Kasumi-1 (cell line): ENCODE measurements around the gene SZT2.

ENCODE experiments used
- DNase-seq, 2 experiments: peaks; one replicate each; lab custom pipeline; 2025; lab: John Stamatoyannopoulos, UW

The SZT2 gene

DNA sequence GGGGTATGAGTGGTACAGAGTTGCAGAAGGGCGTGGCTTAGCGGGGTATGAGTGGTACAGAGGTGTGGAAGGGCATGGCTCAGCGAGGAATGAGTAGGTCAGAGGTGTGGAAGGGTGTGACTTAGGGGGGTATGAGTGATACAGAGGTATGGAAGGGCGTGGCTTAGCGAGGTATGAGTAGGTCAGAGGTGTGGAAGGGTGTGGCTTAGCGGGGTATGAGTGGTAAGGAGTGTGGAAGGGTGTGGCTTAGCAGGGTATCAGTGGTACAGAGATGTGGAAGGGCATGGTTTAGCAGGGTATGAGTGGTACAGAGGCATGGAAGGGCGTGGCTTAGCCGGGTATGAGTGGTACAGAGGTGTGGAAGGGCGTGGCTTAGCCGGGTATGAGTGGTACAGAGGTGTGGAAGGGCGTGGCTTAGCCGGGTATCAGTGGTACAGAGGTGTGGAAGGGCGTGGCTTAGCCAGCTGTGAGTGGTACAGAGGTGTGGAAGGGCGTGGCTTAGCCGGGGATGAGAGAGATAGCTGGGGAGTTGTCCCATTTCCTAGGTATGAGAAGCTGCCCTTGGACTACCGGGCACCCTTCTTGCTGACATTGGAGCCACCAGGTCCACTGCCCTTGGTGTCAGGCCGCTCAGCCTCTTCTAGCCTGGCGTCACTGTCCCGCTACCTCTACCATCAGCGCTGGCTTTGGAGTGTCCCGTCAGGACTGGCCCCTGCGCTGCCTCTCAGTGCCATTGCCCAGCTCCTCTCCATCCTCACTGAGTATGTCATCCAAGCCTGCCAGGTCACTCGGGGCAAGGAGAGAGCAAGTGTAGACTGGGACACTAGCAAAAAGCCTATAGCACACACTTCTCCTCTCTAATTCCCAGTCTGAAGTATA lies 34.2 kb downstream of the SZT2 start:
- no peak for DNase-seq

GRCh38 chr1:43425045-43425444 lies 35.3 kb downstream of the SZT2 start:
- no peak for DNase-seq

- DNase-seq, result no peak
Measured at GRCh38 chr1:43426221-43426620, 36.5 kb downstream of the SZT2 start.

DNA sequence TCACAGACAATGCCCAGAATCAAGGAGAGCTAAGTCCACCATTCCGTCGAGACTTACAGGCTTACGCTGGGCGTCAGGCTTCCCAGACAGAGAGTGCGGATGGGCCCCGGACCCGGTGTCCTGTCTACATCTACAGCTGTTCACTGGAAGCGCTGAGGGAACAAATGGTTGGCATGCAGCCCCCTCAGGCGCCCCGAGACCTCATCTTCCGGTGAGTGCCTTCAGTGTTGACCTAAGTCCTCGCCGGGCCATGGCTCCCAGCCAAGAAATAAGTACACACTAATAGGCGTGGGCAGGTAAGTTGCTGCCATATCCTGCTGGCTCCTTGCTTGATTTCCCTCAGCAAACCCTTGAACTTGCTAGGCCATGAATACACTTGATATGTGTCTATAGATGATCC lies 37.8 kb downstream of the SZT2 start:
- DNase-seq, result no peak

DNA sequence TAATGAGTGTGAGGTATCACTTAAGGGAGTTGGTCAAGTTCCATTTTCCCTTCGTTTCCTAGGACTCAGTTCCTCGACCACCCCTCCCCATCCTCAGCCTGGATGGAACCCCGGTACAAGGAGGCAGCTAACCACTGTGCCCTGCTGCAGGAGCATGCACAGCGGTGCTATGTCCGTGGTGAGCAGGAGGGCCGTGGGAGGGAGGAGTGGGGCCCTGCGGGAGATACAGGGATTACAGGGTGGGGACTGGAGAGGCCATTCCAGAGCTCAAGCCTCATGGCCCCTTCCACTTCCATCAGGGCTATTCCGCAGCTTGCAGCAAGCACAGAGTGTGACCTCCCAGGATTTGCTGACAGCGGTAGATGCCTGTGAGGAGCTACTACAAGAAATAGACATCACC lies 38.2 kb downstream of the SZT2 start:
- DNase-seq, result no peak

- no peak for DNase-seq
Measured at GRCh38 chr1:43430831-43431230, 41.1 kb downstream of the SZT2 start.

DNA sequence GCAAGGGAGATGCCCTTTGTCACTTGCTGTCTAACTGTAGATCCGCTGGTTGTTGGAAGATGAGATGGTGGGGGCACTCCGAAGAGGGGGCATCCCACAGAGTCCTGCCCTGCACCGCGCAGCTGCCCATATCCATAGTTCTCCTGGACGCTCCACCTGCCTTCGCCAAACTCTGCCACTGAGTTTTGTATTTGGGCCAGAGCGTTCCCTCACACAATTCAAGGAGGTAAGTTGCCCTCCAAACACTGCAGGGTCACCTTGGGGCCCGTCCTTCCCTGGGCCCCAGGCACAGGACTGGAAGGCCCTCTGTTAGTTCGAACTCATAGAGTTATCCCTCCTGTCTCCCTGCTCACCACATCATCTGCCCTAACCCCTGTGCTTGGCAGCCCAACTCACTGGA lies 42.0 kb downstream of the SZT2 start:
- DNase-seq, result no peak

GRCh38 chr1:43432171-43432860 lies 42.6 kb downstream of the SZT2 start:
- DNase-seq, result no peak

DNA sequence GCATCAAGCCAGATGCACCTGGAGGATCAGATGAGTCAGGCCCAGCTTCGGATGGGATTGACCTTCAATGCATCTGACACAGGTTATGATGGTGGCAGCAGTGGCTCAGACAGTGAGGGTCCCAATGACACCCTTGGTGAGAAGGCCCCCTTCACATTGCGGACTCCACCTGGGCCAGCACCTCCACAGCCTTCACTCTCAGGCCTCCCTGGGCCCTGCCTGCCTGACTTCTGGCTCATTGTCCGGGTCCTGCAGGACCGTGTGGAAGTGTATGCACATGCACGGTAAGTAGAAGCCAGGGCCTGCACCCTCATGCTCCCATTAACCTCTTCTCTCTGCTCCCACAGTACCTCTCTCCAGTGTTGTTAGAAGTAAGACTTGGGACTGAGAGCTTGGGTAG lies 43.2 kb downstream of the SZT2 start:
- DNase-seq, result no peak

GRCh38 chr1:43434256-43434655 lies 44.6 kb downstream of the SZT2 start:
- DNase-seq, result no peak

- no peak for DNase-seq
Measured at GRCh38 chr1:43435146-43436145, 45.7 kb downstream of the SZT2 start.

DNA sequence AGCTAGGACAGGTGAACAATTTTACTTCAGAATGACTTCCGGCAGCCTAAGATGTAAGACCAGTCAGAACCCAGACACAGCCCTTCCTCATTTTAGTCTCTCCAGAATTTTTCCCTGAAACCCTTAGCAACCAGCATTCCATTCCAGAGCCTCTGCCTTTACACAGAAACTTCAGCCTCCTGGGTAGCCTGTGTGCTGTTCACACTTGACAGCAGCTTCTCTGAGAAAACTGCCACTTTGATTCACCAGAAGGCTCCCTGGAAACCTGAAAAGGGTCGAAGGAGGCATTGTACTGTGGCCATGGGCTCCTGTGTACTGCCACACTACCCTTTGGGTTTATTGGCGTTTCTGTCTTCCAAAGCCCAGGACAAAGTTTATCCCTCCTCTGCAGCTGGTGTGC lies 46.7 kb downstream of the SZT2 start:
- DNase-seq, result no peak

DNA sequence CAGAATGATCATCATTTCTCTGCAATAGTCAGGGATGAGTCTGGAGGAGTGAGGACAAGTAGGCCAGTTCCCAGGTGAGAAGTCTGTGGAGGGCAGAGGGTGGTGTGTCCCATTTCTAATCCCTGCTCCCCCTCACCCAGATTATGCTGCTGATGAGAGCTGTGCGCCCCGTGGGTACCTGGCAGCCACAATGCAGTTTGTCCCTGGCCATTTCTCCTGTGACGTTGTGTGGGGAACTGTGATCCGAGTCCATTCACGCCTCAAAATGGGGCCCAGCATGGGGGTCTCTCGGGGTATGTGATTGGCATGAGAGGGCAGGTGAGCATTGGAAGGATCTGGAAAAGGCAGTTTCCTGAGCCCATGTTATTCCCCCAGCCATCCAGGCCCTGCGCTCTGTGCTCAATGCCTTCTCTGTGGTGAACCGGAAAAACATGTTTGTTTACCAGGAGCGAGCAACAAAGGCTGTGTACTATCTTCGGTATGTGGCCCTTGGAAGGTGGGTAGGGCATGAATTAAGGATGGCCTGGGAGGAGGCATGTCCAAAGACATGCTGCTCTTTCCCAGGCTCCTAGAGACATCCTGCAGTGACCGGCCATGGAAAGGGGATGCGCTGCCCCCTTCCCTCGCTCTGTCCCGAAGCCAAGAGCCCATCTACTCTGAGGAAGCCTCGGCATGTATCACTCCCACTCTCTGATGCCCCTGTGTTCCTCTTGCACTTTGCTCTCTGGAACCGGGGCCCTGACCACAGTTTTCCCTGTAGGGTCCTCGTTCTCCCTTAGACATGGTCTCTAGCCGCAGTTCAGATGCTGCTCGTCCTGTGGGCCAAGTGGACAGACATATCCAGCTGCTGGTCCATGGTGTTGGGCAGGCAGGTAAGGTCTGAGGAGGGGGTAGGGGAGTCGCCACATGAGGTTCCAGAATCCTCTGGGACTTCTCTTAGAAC lies 47.6 kb downstream of the SZT2 start:
- DNase-seq, result no peak

DNA sequence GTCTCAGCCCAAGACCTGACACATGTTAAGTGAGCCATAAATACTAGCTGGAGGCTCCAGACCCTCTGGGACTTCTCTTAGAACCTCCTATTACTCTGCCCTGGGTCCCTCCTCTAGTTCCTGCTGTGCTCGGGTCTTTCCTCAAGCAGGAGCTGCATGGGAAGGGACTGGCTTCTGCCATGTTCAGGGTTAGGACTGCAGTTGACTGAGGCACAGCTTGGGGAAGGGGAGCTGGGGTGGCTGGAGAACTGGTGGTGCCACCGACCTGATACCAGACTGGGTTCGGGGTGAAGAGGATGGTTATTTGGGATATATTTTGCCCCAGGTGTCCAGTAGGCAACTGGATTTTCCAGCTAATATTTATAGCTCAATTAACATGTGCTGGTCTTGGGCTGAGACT lies 48.3 kb downstream of the SZT2 start:
- no peak for DNase-seq

DNA sequence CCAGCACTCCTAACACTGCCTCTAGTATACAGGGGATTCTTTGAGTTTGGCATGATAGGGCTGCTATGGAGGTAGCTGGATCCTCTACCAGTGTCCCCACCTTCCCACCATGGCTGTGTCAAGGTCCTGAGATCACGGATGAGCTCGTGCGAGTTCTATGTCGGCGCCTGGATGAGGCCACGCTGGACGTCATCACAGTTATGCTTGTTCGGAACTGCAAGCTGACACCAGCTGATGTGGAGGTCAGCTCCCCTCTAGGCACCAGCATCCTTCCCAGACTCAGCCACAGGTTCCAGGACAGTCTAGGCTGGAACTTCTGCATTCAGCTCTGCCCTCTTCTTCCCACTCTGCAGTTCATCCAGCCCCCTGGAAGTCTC lies 48.9 kb downstream of the SZT2 start:
- no peak for DNase-seq

DNA sequence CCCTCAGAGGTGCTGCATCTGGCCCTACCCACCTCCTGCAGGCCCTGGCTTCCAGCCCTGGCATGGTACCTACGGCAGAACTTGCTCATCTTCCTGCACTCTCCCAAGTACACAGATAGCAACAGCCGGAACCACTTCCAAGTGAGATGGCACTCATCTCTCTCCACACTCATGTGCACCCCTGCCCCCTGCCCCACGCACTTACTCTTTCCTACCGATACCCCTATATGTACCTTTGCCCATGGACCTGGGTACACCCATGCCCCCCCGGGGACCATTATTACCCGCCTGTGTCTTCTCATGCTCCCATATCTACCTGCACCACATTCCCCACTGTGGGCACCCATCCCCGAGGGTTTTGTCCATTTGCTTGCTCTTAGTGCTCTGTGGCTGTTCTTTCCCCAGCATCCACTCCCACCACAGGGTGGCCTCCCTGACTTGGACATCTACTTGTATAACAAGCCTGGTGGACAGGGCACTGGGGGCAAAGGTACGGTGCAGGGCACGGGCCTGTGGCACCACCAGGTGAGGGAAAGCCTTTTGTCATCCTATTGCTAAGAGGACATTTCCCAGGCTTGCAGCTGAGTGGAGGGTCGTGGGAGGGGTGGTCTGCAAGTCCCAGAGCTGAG lies 49.4 kb downstream of the SZT2 start:
- DNase-seq, result no peak

- DNase-seq, result no peak
Measured at GRCh38 chr1:43439781-43440180, 50.1 kb downstream of the SZT2 start.

- DNase-seq, result no peak
Measured at GRCh38 chr1:43440358-43440757, 50.7 kb downstream of the SZT2 start.

DNA sequence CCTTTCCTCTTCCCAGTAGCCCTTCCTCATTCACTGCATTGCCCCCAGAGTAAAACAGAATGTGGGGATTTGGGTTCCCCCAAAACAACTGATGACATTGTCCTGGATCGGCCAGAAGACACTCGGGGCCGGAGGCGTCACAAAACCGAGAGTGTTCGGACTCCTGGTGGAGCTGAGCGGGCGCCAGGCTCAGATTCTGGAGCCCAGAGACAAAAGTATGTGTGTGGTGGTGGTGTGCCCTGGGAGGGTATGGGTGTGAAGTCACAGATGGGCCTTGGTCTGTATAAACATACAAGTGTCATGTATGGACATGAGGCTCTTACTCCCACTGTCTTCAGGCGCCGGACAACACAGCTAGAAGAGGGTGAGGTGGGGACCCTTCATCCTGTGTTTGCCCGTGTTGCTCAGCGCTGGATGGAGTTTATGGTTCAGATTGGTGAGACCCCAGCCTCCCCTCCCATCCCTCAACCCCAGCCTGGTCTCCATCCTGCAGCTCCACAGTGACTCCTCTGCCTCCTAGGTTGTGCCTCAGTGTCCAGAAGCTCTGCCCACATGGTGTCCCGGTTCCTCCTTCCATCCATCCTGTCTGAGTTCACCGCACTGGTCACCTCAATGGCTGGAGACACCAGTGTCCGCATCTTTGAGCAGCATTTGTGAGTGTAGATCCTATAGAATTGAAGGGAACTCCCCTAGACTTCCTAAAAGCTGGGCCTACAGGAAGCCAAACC lies 51.6 kb downstream of the SZT2 start:
- no peak for DNase-seq
